H1 (cell line): ENCODE results near the gene PRKCH. TPM values are rescaled to one million over a fixed set of nuclear protein-coding genes. Genes with fewer than 3 reads are reported as not detected.

Experiments
- CTCF ChIA-PET: fragments of 300-600 bp; sonication (Branson Sonifier 250); formaldehyde crosslinking; loops from one replicate; lab custom pipeline; 2021; ENCODE audit not compliant: partially characterized antibody; lab: Charles Lee
- POLR2A ChIA-PET: fragments of 300-600 bp; sonication (Branson Sonifier 250); formaldehyde crosslinking; loops from one replicate; lab custom pipeline; 2021; ENCODE audit warnings: inconsistent platforms; ENCODE audit not compliant: partially characterized antibody; lab: Charles Lee
- DNase-seq, 2 experiments: peaks; one replicate each; pipeline versions ENCODE4 v3.0.0 to v3.0.0-alpha.2; 2010 to 2022; ENCODE audit warnings: low spot score in 2 of 2, low read depth in 1 of 2, mixed read lengths in 1 of 2
- FAIRE-seq: peaks from 2 replicates; lab custom pipeline; 2011; peaks lifted over from hg19 to GRCh38; lab: Jason Lieb, UNC
- H2AFZ ChIP-seq: 2 replicates; pipeline ENCODE4 v1.8.1; 2012; ENCODE audit warnings: low read length, inconsistent platforms
- H2AK5ac ChIP-seq: 2 replicates; pipeline ENCODE4 v1.6.1; 2013; ENCODE audit warnings: low read depth, low read length
- H2BK120ac ChIP-seq: replicated peaks from 2 replicates; pipeline ENCODE3; 2013; ENCODE audit warnings: low read depth, low read length, inconsistent platforms
- H2BK12ac ChIP-seq: 2 replicates; pipeline ENCODE4 v1.6.1; 2013; ENCODE audit warnings: low read depth, low read length
- H2BK15ac ChIP-seq: 2 replicates; pipeline ENCODE4 v1.6.1; 2013; ENCODE audit warnings: low read length
- H2BK20ac ChIP-seq: 2 replicates; pipeline ENCODE4 v1.6.1; 2013; ENCODE audit warnings: low read length
- H2BK5ac ChIP-seq: 2 replicates; pipeline ENCODE4 v1.6.1; 2013; ENCODE audit warnings: low read depth, low read length
- H3K14ac ChIP-seq: 2 replicates; pipeline ENCODE4 v1.6.1; 2013; ENCODE audit warnings: inconsistent platforms; ENCODE audit not compliant: insufficient read length
- H3K18ac ChIP-seq: 2 replicates; pipeline ENCODE4 v1.6.1; 2013; ENCODE audit warnings: low read length; ENCODE audit errors: extremely low read depth
- H3K23ac ChIP-seq: 2 replicates; pipeline ENCODE4 v1.6.1; 2013; ENCODE audit warnings: inconsistent platforms; ENCODE audit not compliant: insufficient read length
- H3K23me2 ChIP-seq: 2 replicates; pipeline ENCODE4 v1.6.1; 2013; ENCODE audit warnings: low read depth, low read length
- H3K27ac ChIP-seq: 2 replicates; pipeline ENCODE4 v1.6.1; 2011; ENCODE audit warnings: low read depth, low read length, inconsistent platforms
- H3K27me3 ChIP-seq, 4 experiments: replicated peaks in 1 of 4; 1 replicate in 1 of 4; 2 replicates in 3 of 4; pipeline versions ENCODE4 v1.6.1 to v1.8.1; 2011 to 2013; ENCODE audit warnings: low read length in 3 of 4, mild to moderate bottlenecking in 3 of 4, inconsistent platforms in 2 of 4, mixed read lengths in 2 of 4, moderate library complexity in 1 of 4; ENCODE audit not compliant: control insufficient read depth in 3 of 4, insufficient read depth in 3 of 4; ENCODE audit errors: extremely low read depth in 1 of 4
- H3K36me3 ChIP-seq, 4 experiments: 2 replicates each; pipeline versions ENCODE4 v1.6.1 to v1.8.1; 2011 to 2013; ENCODE audit warnings: mild to moderate bottlenecking in 4 of 4, low read length in 3 of 4, moderate library complexity in 2 of 4, control low read depth in 1 of 4, inconsistent platforms in 1 of 4; ENCODE audit not compliant: insufficient read depth in 4 of 4, control insufficient read depth in 2 of 4
- H3K4ac ChIP-seq: replicated peaks from 2 replicates; pipeline ENCODE3; 2013; ENCODE audit warnings: low read length, low read depth, mixed read lengths, inconsistent platforms; ENCODE audit not compliant: insufficient read length
- H3K4me1 ChIP-seq, 4 experiments: replicated peaks in 1 of 4; 1 replicate in 1 of 4; 2 replicates in 3 of 4; pipeline versions ENCODE4 v1.6.1 to v1.8.1; 2011 to 2013; ENCODE audit warnings: low read length in 3 of 4, inconsistent platforms in 2 of 4, mixed read lengths in 1 of 4; ENCODE audit not compliant: insufficient read depth in 4 of 4, control insufficient read depth in 3 of 4
- H3K4me2 ChIP-seq, 2 experiments: 2 replicates each; pipeline versions ENCODE4 v1.6.1 to v1.8.1; 2011 to 2013; ENCODE audit warnings: low read depth in 2 of 2, low read length in 2 of 2, control low read depth in 1 of 2, inconsistent platforms in 1 of 2, mild to moderate bottlenecking in 1 of 2; ENCODE audit not compliant: insufficient read depth in 1 of 2
- H3K4me3 ChIP-seq, 4 experiments: fragments of 200-600, 300-600 bp in 1 of 4; sonication (generic), shearing (Covaris generic), sonication (Bioruptor Twin) in 1 of 4; 2 replicates each; pipeline versions ENCODE4 v1.5.1 to v1.8.1; 2011 to 2016; ENCODE audit warnings: low read length in 4 of 4, low read depth in 3 of 4, control low read depth in 2 of 4, inconsistent platforms in 2 of 4, mild to moderate bottlenecking in 2 of 4, mixed read lengths in 1 of 4, moderate library complexity in 1 of 4; ENCODE audit not compliant: insufficient read depth in 2 of 4; ENCODE audit errors: extremely low read depth in 1 of 4
- H3K56ac ChIP-seq: replicated peaks from 2 replicates; pipeline ENCODE3; 2013; ENCODE audit warnings: low read depth, mild to moderate bottlenecking, mixed read lengths, low read length, inconsistent platforms; ENCODE audit not compliant: insufficient read length
- H3K79me1 ChIP-seq: 2 replicates; pipeline ENCODE4 v1.6.1; 2013; ENCODE audit warnings: low read depth, low read length, control low read depth
- H3K79me2 ChIP-seq, 2 experiments: 2 replicates each; pipeline versions ENCODE4 v1.6.1 to v1.8.1; 2012 to 2013; ENCODE audit warnings: low read length in 2 of 2, mild to moderate bottlenecking in 2 of 2, inconsistent platforms in 1 of 2; ENCODE audit not compliant: insufficient read depth in 2 of 2, control insufficient read depth in 1 of 2
- H3K9ac ChIP-seq, 4 experiments: replicated peaks in 1 of 4; 1 replicate in 1 of 4; 2 replicates in 3 of 4; pipeline versions ENCODE4 v1.6.1 to v1.8.1; 2011 to 2013; ENCODE audit warnings: low read depth in 3 of 4, low read length in 3 of 4, control low read depth in 2 of 4, mild to moderate bottlenecking in 2 of 4, moderate library complexity in 2 of 4, inconsistent platforms in 1 of 4; ENCODE audit errors: extremely low read depth in 1 of 4
- H3K9me3 ChIP-seq, 2 experiments: 2 replicates each; pipeline versions ENCODE4 v1.6.1 to v1.8.1; 2012 to 2013; ENCODE audit warnings: mild to moderate bottlenecking in 2 of 2, moderate library complexity in 2 of 2, control low read depth in 1 of 2, inconsistent platforms in 1 of 2, low read depth in 1 of 2, low read length in 1 of 2, mixed read lengths in 1 of 2; ENCODE audit not compliant: insufficient read depth in 2 of 2
- H4K20me1 ChIP-seq, 2 experiments: replicated peaks in 1 of 2; 2 replicates each; pipeline versions ENCODE3 to v1.8.1; 2011 to 2013; ENCODE audit warnings: inconsistent platforms in 2 of 2, low read length in 2 of 2, mild to moderate bottlenecking in 1 of 2; ENCODE audit not compliant: insufficient read depth in 2 of 2, control insufficient read depth in 1 of 2
- H4K5ac ChIP-seq: 2 replicates; pipeline ENCODE4 v1.6.1; 2013; ENCODE audit warnings: low read length, low read depth, mixed read lengths, inconsistent platforms; ENCODE audit not compliant: insufficient read length
- H4K8ac ChIP-seq: 2 replicates; pipeline ENCODE4 v1.8.0; 2013; ENCODE audit warnings: mild to moderate bottlenecking, moderate library complexity, low read length, inconsistent platforms; ENCODE audit not compliant: insufficient read depth; ENCODE audit errors: extremely low read depth
- H4K91ac ChIP-seq: replicated peaks from 2 replicates; pipeline ENCODE3; 2013; ENCODE audit warnings: low read length, mixed read lengths, inconsistent platforms; ENCODE audit not compliant: insufficient read length
- CTBP2 ChIP-seq: IDR thresholded peaks from 2 replicates; pipeline ENCODE4 v1.7.0; 2011; ENCODE audit warnings: borderline replicate concordance, mild to moderate bottlenecking, moderate library complexity, mixed read lengths, low read length; ENCODE audit not compliant: insufficient read depth, insufficient read length
- FOSL1 ChIP-seq: IDR thresholded peaks from 2 replicates; pipeline ENCODE4 v1.6.1; 2011; ENCODE audit warnings: mild to moderate bottlenecking, low read depth, low read length, moderate library complexity; ENCODE audit not compliant: insufficient read depth
- NANOG ChIP-seq: IDR thresholded peaks from 2 replicates; pipeline ENCODE4 v1.6.1; 2011; ENCODE audit warnings: low read length, low read depth, mild to moderate bottlenecking, inconsistent platforms; ENCODE audit not compliant: insufficient read depth, poor library complexity, severe bottlenecking
- RAD21 ChIP-seq, 2 experiments: IDR thresholded peaks in 1 of 2; conservative IDR thresholded peaks in 1 of 2; 2 replicates each; pipeline ENCODE4 v1.6.1; 2011; ENCODE audit warnings: low read depth in 2 of 2, low read length in 2 of 2, improper control_type of control experiment in 1 of 2, inconsistent platforms in 1 of 2, mild to moderate bottlenecking in 1 of 2, moderate library complexity in 1 of 2
- SP1 ChIP-seq: IDR thresholded peaks from 2 replicates; pipeline ENCODE4 v1.6.1; 2011; ENCODE audit warnings: low read depth, low read length
- TAF1 ChIP-seq: IDR thresholded peaks from 2 replicates; pipeline ENCODE4 v1.6.1; 2011; ENCODE audit warnings: mild to moderate bottlenecking, low read depth, low read length
- TEAD4 ChIP-seq: IDR thresholded peaks from 2 replicates; pipeline ENCODE4 v1.6.1; 2012; ENCODE audit warnings: low read depth, low read length, inconsistent platforms, mixed read lengths
- YY1 ChIP-seq: IDR thresholded peaks from 2 replicates; pipeline ENCODE4 v1.6.1; 2011; ENCODE audit warnings: low read depth, mild to moderate bottlenecking, low read length
- WGBS, 2 experiments: shearing (Covaris generic) in 1 of 2; methylation state at CpG; one replicate each; pipeline versions ENCODE4 v1.1.6 to v1.1.7; 2013 to 2015; ENCODE audit warnings: low lambda C conversion rate in 2 of 2, mixed read lengths in 2 of 2, inconsistent platforms in 1 of 2, low coverage in 1 of 2, missing lambda C conversion rate in 1 of 2; ENCODE audit not compliant: insufficient replicate concordance in 2 of 2, insufficient coverage in 1 of 2, insufficient read length in 1 of 2; ENCODE audit errors: extremely low coverage in 1 of 2, missing lambda C conversion rate in 1 of 2; 5-methylcytosine and 5-hydroxymethylcytosine counted together
- polyA plus RNA-seq, 7 experiments: library from polyadenylated mRNA; depleted of rRNA in 3 of 7; stranded (reverse) in 5 of 7; unstranded in 2 of 7; fragments of >200 nt in 5 of 7; fragments of 200-250 nt in 2 of 7; gene quantifications; 1 replicate in 5 of 7; 2 replicates in 1 of 7; 4 replicates in 1 of 7; pipeline versions ENCODE4 v1.2.1 to v1.2.3, GENCODE V29; 2011 to 2013; ENCODE audit warnings: missing spikeins in 2 of 7, mixed read lengths in 2 of 7
- total RNA-seq: library from RNA; stranded (reverse); fragmentation: NEBNext Ultra II Directional; extraction: Animal tissue kit (Norgen Biotek cat#: 25700); gene quantifications from 2 replicates; pipeline ENCODE4 v1.2.1, GENCODE V29; 2021
- TF ChIP-seq, protein P1 (sequence below): IDR thresholded peaks from 2 replicates; pipeline ENCODE4 v1.6.1; 2011; ENCODE audit warnings: low read length, improper control_type of control experiment

PRKCH gene
- total and polyA plus RNA-seq, 2 of the 8 experiments (the other 6 are each of a cell fraction or from before 2014, with no cell fraction given) = 6.4 to 7.0 TPM

GRCh38 chr14:61505815-61506809 is 184.7 kb downstream of the PRKCH start:
- H4K91ac ChIP-seq = no peak overlapping the region
- H3K14ac ChIP-seq = no peak overlapping the region
- no peak overlapping the region for H2BK12ac ChIP-seq
- H3K4me2 ChIP-seq = no peak overlapping the region
- no peak overlapping the region for H2BK120ac ChIP-seq
- H3K4ac ChIP-seq = no peak overlapping the region
- no peak overlapping the region for H3K27ac ChIP-seq
- no peaks in the 10 kb centered on the region for H3K36me3 ChIP-seq
- no peak overlapping the region for H4K8ac ChIP-seq
- H2BK15ac ChIP-seq = no peak overlapping the region
- H3K27me3 ChIP-seq = no peaks in the 10 kb centered on the region
- no peaks in the 10 kb centered on the region for H3K23me2 ChIP-seq
- no peak overlapping the region for H2BK5ac ChIP-seq
- ChIA-PET POLR2A (interaction anchor here (0.6 to 0.8 kb wide), 2 partner anchors 15 to 66 kb away, joined by 3 read pairs; no protein-coding TSS in a partner anchor), CTCF (interaction anchor here (0.6 to 1.4 kb wide), 5 partner anchors 14 to 332 kb away, joined by 3 to 5 read pairs (median 4); no protein-coding TSS in a partner anchor)
- no peaks in the 10 kb centered on the region for H3K9me3 ChIP-seq
- H2BK20ac ChIP-seq = peak overlapping the region; percentile 72; the same call in 1 of the 2 replicates
- no peaks in the 10 kb centered on the region for H3K79me2 ChIP-seq
- FAIRE-seq (no peak), DNase-seq (no peak)
- H3K9ac ChIP-seq = no peak overlapping the region
- no peaks in the 10 kb centered on the region for H4K20me1 ChIP-seq
- no peak overlapping the region for H2AFZ ChIP-seq
- WGBS, 2 experiments = 87% methylated on average over 9 of the region's 9 CpGs; no CpG with 5 or more reads in 1 of the 2 experiments
- H3K79me1 ChIP-seq = no peaks in the 10 kb centered on the region
- peak overlapping the region; percentile 31 for H4K5ac ChIP-seq
- peaks cover 6 to 21% (median 14%) of the 10 kb centered on the region in 4 experiments for H3K4me1 ChIP-seq
- no peak overlapping the region for H3K56ac ChIP-seq
- H3K4me3 ChIP-seq = no peak overlapping the region
- H3K23ac ChIP-seq = no peak overlapping the region
- peak overlapping the region; percentile 7; the same call in 1 of the 2 replicates for H3K18ac ChIP-seq
- H2AK5ac ChIP-seq = 0 out of 2 replicates have a peak overlapping the region, but pooled peaks have one; percentile 58
- no peak for TF ChIP-seq TEAD4
- no peak for TF ChIP-seq SP1
- no peak for TF ChIP-seq CTBP2
- no peak for TF ChIP-seq RAD21 (IDR thresholded peaks at IDR 0.05 in 1 of 2, conservative IDR thresholded peaks at IDR 0.05 in 1 of 2; ENCODE audit: low read depth in 2 of 2, low read length in 2 of 2)
- no peak for TF ChIP-seq FOSL1
- no peak for TF ChIP-seq TAF1
- TF ChIP-seq, protein P1, sequence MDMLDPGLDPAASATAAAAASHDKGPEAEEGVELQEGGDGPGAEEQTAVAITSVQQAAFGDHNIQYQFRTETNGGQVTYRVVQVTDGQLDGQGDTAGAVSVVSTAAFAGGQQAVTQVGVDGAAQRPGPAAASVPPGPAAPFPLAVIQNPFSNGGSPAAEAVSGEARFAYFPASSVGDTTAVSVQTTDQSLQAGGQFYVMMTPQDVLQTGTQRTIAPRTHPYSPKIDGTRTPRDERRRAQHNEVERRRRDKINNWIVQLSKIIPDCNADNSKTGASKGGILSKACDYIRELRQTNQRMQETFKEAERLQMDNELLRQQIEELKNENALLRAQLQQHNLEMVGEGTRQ = no peak
- no peak for TF ChIP-seq NANOG
- TF ChIP-seq YY1 = no peak
